Nephron progenitor cell (in vitro differentiated cells): Measurements from ENCODE around the gene SLC49A4.

Experiments used
- DNase-seq: peaks from one replicate; pipeline ENCODE4 v3.0.0; 2021
- H3K27ac Mint-ChIP-seq: 2 replicates; pipeline ENCODE4 v1.8.0; 2021; ENCODE audit warnings: mild to moderate bottlenecking, moderate library complexity, mixed read lengths
- H3K27me3 Mint-ChIP-seq: 2 replicates; pipeline ENCODE4 v1.8.0; 2021; ENCODE audit warnings: mild to moderate bottlenecking, low read depth, mixed read lengths; ENCODE audit not compliant: poor library complexity
- H3K36me3 Mint-ChIP-seq: 2 replicates; pipeline ENCODE4 v1.8.0; 2021; ENCODE audit warnings: low read depth, mixed read lengths
- H3K4me1 Mint-ChIP-seq: 2 replicates; pipeline ENCODE4 v1.8.0; 2021; ENCODE audit warnings: mixed read lengths
- H3K4me3 Mint-ChIP-seq: 2 replicates; pipeline ENCODE4 v1.8.0; 2021; ENCODE audit warnings: mild to moderate bottlenecking, moderate library complexity, mixed read lengths
- H3K9me3 Mint-ChIP-seq: 2 replicates; pipeline ENCODE4 v1.8.0; 2021; ENCODE audit warnings: mild to moderate bottlenecking, moderate library complexity, mixed read lengths
- CTCF ChIP-seq: fragments of 200-600 bp; sonication (generic); IDR thresholded peaks from 2 replicates; pipeline ENCODE4 v1.5.0; 2021; ENCODE audit warnings: antibody characterized with exemption

SLC49A4 gene

GRCh38 chr3:122920986-122921385, 126.1 kb downstream of the SLC49A4 start:
- H3K36me3 Mint-ChIP-seq, result no peaks in the 10 kb centered on the region
- H3K4me3 Mint-ChIP-seq, result no peak overlapping the region
- no peak for TF ChIP-seq CTCF
- no peak for DNase-seq
- H3K9me3 Mint-ChIP-seq, result no peaks in the 10 kb centered on the region
- no peaks in the 10 kb centered on the region for H3K4me1 Mint-ChIP-seq
- peaks cover 24% of the 10 kb centered on the region for H3K27me3 Mint-ChIP-seq
- H3K27ac Mint-ChIP-seq, result no peak overlapping the region

- Mint-ChIP-seq H3K4me1 (no peaks in the 10 kb centered on the region), H3K27me3 (peaks cover 23% of the 10 kb centered on the region), H3K4me3 (peak overlapping the region; percentile 63), H3K27ac (no peak overlapping the region), H3K36me3 (no peaks in the 10 kb centered on the region), H3K9me3 (no peaks in the 10 kb centered on the region)
- peak; percentile 72 for DNase-seq
- TF ChIP-seq CTCF, result peak; percentile 27
Observed at GRCh38 chr3:122921791-122922651, 127.2 kb downstream of the SLC49A4 start.

- Mint-ChIP-seq H3K4me3 (no peak overlapping the region), H3K9me3 (no peaks in the 10 kb centered on the region), H3K27ac (no peak overlapping the region), H3K27me3 (peaks cover 19% of the 10 kb centered on the region), H3K36me3 (no peaks in the 10 kb centered on the region), H3K4me1 (peaks cover 3% of the 10 kb centered on the region)
- DNase-seq, result no peak
- no peak for TF ChIP-seq CTCF
Observed at GRCh38 chr3:122923611-122924010, 128.7 kb downstream of the SLC49A4 start.

GRCh38 chr3:122924056-122924455, 129.2 kb downstream of the SLC49A4 start:
- Mint-ChIP-seq H3K4me1 (peaks cover 6% of the 10 kb centered on the region), H3K36me3 (no peaks in the 10 kb centered on the region), H3K27me3 (peaks cover 21% of the 10 kb centered on the region), H3K4me3 (no peak overlapping the region), H3K9me3 (no peaks in the 10 kb centered on the region), H3K27ac (no peak overlapping the region)
- TF ChIP-seq CTCF, result no peak
- DNase-seq, result no peak

GRCh38 chr3:122925756-122926155, 130.9 kb downstream of the SLC49A4 start:
- TF ChIP-seq CTCF, result no peak
- no peak overlapping the region for H3K27ac Mint-ChIP-seq
- H3K9me3 Mint-ChIP-seq, result no peaks in the 10 kb centered on the region
- no peaks in the 10 kb centered on the region for H3K36me3 Mint-ChIP-seq
- no peak overlapping the region for H3K4me3 Mint-ChIP-seq
- peaks cover 16% of the 10 kb centered on the region for H3K27me3 Mint-ChIP-seq
- DNase-seq, result no peak
- peaks cover 18% of the 10 kb centered on the region for H3K4me1 Mint-ChIP-seq

- Mint-ChIP-seq H3K27me3 (peaks cover 16% of the 10 kb centered on the region), H3K27ac (no peak overlapping the region), H3K9me3 (no peaks in the 10 kb centered on the region), H3K36me3 (no peaks in the 10 kb centered on the region), H3K4me3 (no peak overlapping the region), H3K4me1 (peaks cover 22% of the 10 kb centered on the region)
- no peak for TF ChIP-seq CTCF
- no peak for DNase-seq
Observed at GRCh38 chr3:122926322-122926721, 131.5 kb downstream of the SLC49A4 start.
